A673 (cell line): ENCODE results near the gene RNF220. TPM values are rescaled to one million over a fixed set of nuclear protein-coding genes. Genes with fewer than 3 reads are reported as not detected.

Experiments
- BruUV-seq: library from RNA; stranded (reverse); fragments of 400-500 nt; replicated peaks from 2 replicates; lab custom pipeline; 2021; lab: Mats Ljungman, UMichigan
- CTCF ChIA-PET: fragments of 300-600 bp; sonication (Branson Sonifier 250); formaldehyde crosslinking; loops from one replicate; lab custom pipeline; 2022; ENCODE audit warnings: antibody characterized with exemption; lab: Charles Lee
- POLR2A ChIA-PET: fragments of 300-600 bp; sonication (Branson Sonifier 250); formaldehyde crosslinking; loops from one replicate; lab custom pipeline; 2022; ENCODE audit warnings: antibody characterized with exemption; ENCODE audit not compliant: low non-redundant PET; lab: Charles Lee
- DNase-seq: peaks from one replicate; pipeline ENCODE4 v3.0.0-alpha.2; 2015; ENCODE audit warnings: low spot score
- H3K27ac ChIP-seq: fragments of 200-600 bp; sonication (generic); 2 replicates; pipeline ENCODE4 v1.5.1; 2016; ENCODE audit warnings: mixed run types, low read depth, mild to moderate bottlenecking, mixed read lengths, antibody characterized with exemption, low read length; ENCODE audit not compliant: poor library complexity, severe bottlenecking
- H3K27me3 ChIP-seq: fragments of 200-600 bp; sonication (generic); replicated peaks from 2 replicates; pipeline ENCODE4 v1.6.1; 2017; ENCODE audit warnings: mixed run types, low read depth, mild to moderate bottlenecking, mixed read lengths, antibody characterized with exemption, low read length; ENCODE audit not compliant: insufficient read depth, poor library complexity
- H3K36me3 ChIP-seq: fragments of 200-600 bp; sonication (generic); 2 replicates; pipeline ENCODE4 v1.6.1; 2016; ENCODE audit warnings: mixed run types, mild to moderate bottlenecking, mixed read lengths, antibody characterized with exemption, low read length; ENCODE audit not compliant: insufficient read depth, poor library complexity, severe bottlenecking
- H3K4me1 ChIP-seq: fragments of 200-600 bp; sonication (generic); 2 replicates; pipeline ENCODE4 v1.6.1; 2017; ENCODE audit warnings: mixed run types, mild to moderate bottlenecking, mixed read lengths, antibody characterized with exemption, low read length; ENCODE audit not compliant: insufficient read depth, poor library complexity, severe bottlenecking
- H3K4me3 ChIP-seq: fragments of 200-600 bp; sonication (generic); 2 replicates; pipeline ENCODE4 v1.5.1; 2016; ENCODE audit warnings: low read depth, mixed run types, mild to moderate bottlenecking, mixed read lengths, low read length; ENCODE audit not compliant: poor library complexity, severe bottlenecking
- H3K9me3 ChIP-seq: fragments of 200-600 bp; sonication (generic); 2 replicates; pipeline ENCODE4 v1.6.1; 2016; ENCODE audit warnings: mixed run types, low read depth, mild to moderate bottlenecking, mixed read lengths, antibody characterized with exemption, low read length; ENCODE audit not compliant: poor library complexity, severe bottlenecking
- CTCF ChIP-seq: fragments of 300-800, 200-600 bp; sonication (generic); conservative IDR thresholded peaks from 2 replicates; pipeline ENCODE4 v1.5.1; 2017; ENCODE audit warnings: low read depth, mild to moderate bottlenecking, antibody characterized with exemption, low read length, moderate library complexity, mixed read lengths
- EZH2 ChIP-seq: fragments of 200-600 bp; sonication (generic); IDR thresholded peaks from 2 replicates; pipeline ENCODE4 v1.6.1; 2017; ENCODE audit warnings: borderline replicate concordance, low read depth, mild to moderate bottlenecking, mixed read lengths, antibody characterized with exemption, low read length; ENCODE audit not compliant: poor library complexity, severe bottlenecking
- intact Hi-C: fragments of 100-400 bp; cut with micrococcal nuclease; formaldehyde crosslinking; loops from one replicate; pipeline ENCODE4 v1.10.0; 2022; ENCODE audit not compliant: unreplicated experiment
- total RNA-seq: library from RNA; stranded (reverse); gene quantifications from 2 replicates; pipeline ENCODE4 v1.2.3, GENCODE V29; 2021

The RNF220 gene
- total RNA-seq, 1 experiment from 2014 or later, result 80.6 TPM

- ChIA-PET CTCF (no interaction called here), POLR2A (interaction anchor here (0.7 kb wide), 1 partner anchor 33 kb away, joined by 4 read pairs; no protein-coding TSS in a partner anchor)
- Histone ChIP-seq H3K4me3 (no peak overlapping the region), H3K27me3 (peaks cover 18% of the 10 kb centered on the region), H3K27ac (no peak overlapping the region), H3K4me1 (no peaks in the 10 kb centered on the region), H3K36me3 (no peaks in the 10 kb centered on the region), H3K9me3 (no peaks in the 10 kb centered on the region)
- intact Hi-C loops, result no loop called here
- no peak for DNase-seq
- no TSS peak for BruUV-seq
- TF ChIP-seq CTCF (no peak), EZH2 (no peak)
Observed at GRCh38 chr1:44616991-44617702, 212.1 kb downstream of the RNF220 start.

- intact Hi-C loops, result no loop called here
- Histone ChIP-seq H3K9me3 (no peaks in the 10 kb centered on the region), H3K27me3 (peaks cover 18% of the 10 kb centered on the region), H3K4me1 (no peaks in the 10 kb centered on the region), H3K4me3 (no peak overlapping the region), H3K27ac (no peak overlapping the region), H3K36me3 (no peaks in the 10 kb centered on the region)
- BruUV-seq, result no TSS peak
- ChIA-PET CTCF (no interaction called here), POLR2A (no interaction called here)
- TF ChIP-seq EZH2 (no peak), CTCF (no peak)
- no peak for DNase-seq
Observed at GRCh38 chr1:44617703-44618029, 212.6 kb downstream of the RNF220 start.

GRCh38 chr1:44619261-44619900 lies 214.3 kb downstream of the RNF220 start:
- H3K36me3 ChIP-seq, result no peaks in the 10 kb centered on the region
- H3K4me1 ChIP-seq, result no peaks in the 10 kb centered on the region
- H3K4me3 ChIP-seq, result no peak overlapping the region
- H3K9me3 ChIP-seq, result no peaks in the 10 kb centered on the region
- TF ChIP-seq EZH2 (no peak), CTCF (no peak)
- ChIA-PET CTCF (no interaction called here), POLR2A (no interaction called here)
- no peak overlapping the region for H3K27ac ChIP-seq
- H3K27me3 ChIP-seq, result peaks cover 18% of the 10 kb centered on the region
- no peak for DNase-seq
- intact Hi-C loops, result no loop called here
- BruUV-seq, result no TSS peak
